Measurements from ENCODE around the gene SCT. TPM values are rescaled to one million over a fixed set of nuclear protein-coding genes. Genes with fewer than 3 reads are reported as not detected.

Gene SCT
- total RNA-seq, 1 experiment from 2014 or later, result not detected

- DNase-seq (ENCODE audit: low read depth), result no peak
Measured at GRCh38 chr11:623349-623869, 3.6 kb downstream of the SCT start.

- no peak for DNase-seq (ENCODE audit: low read depth)
Measured at GRCh38 chr11:621838-622237, 5.1 kb downstream of the SCT start.

- no peak for DNase-seq (ENCODE audit: low read depth)
Measured at GRCh38 chr11:620935-621814, 5.8 kb downstream of the SCT start.

GRCh38 chr11:620201-620600, 6.8 kb downstream of the SCT start:
- no peak for DNase-seq (ENCODE audit: low read depth)

- DNase-seq (ENCODE audit: low read depth), result no peak
Measured at GRCh38 chr11:619628-620050, 7.3 kb downstream of the SCT start.

GRCh38 chr11:618856-619627, 7.9 kb downstream of the SCT start:
- no peak for DNase-seq (ENCODE audit: low read depth)

- no peak for DNase-seq (ENCODE audit: low read depth)
Measured at GRCh38 chr11:617912-618682, 8.9 kb downstream of the SCT start.

- no peak for DNase-seq (ENCODE audit: low read depth)
Measured at GRCh38 chr11:617199-617911, 9.6 kb downstream of the SCT start.

- DNase-seq (ENCODE audit: low read depth), result no peak
Measured at GRCh38 chr11:616320-617198, 10.4 kb downstream of the SCT start.

GRCh38 chr11:615504-616319, 11.3 kb downstream of the SCT start, which contains the start of gene IRF7:
IRF7 (minus strand) TSS chr11:615950; CDS start chr11:615364, 586 bp downstream.
- peak; percentile 87 for DNase-seq (ENCODE audit: low read depth)

- DNase-seq (ENCODE audit: low read depth), result no peak
Measured at GRCh38 chr11:614623-615503, 12.1 kb downstream of the SCT start.

GRCh38 chr11:614021-614622, 12.9 kb downstream of the SCT start:
- no peak for DNase-seq (ENCODE audit: low read depth)

GRCh38 chr11:613369-613968, 13.5 kb downstream of the SCT start:
- DNase-seq (ENCODE audit: low read depth), result peak; percentile 30

GRCh38 chr11:612961-613300, 14.1 kb downstream of the SCT start:
- no peak for DNase-seq (ENCODE audit: low read depth)

- no peak for DNase-seq (ENCODE audit: low read depth)
Measured at GRCh38 chr11:612201-612960, 14.6 kb downstream of the SCT start.
